ENCODE data around the gene BRSK1.

BRSK1 gene

DNA sequence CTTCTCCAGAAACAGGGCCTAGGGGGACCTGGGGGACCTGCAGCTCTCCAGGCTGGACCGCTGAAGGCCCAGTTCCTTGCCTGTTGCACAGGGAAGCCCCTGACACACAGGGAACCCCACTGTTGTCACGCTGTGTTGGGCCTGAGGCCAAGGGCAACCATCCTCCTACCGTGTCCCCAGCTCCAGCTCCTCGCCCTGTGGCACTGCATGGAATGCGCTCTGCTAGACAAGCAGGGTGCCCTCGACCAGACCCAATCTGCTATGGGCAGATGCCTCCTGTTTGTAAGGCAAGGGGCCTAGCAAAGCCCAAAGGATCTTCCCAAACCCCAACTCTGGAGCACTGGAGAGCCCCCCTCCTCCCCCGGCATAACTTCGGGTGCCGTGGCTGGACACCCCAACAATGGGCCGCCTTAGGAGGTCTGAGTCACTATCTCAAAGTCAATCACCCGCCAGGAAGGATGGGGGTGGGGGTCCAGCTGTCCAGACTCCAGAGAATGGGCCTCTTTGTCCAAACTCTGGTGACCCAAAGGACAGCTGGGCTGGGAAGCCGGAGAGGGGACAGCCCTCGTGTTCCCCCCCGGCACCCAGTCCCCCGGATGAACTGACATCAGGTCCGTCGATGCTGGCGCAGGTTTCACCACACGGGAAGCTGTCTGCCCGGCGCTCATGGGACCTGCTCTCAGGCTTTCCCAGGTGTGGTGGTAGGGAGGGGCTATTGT lies 3.7 kb downstream of the BRSK1 start:
- H3K4me3 ChIP-seq (ENCODE audit: low read depth, low read length) = no peak overlapping the region
- DNase-seq (ENCODE audit: low read depth) = no peak
- TF ChIP-seq, protein P1, sequence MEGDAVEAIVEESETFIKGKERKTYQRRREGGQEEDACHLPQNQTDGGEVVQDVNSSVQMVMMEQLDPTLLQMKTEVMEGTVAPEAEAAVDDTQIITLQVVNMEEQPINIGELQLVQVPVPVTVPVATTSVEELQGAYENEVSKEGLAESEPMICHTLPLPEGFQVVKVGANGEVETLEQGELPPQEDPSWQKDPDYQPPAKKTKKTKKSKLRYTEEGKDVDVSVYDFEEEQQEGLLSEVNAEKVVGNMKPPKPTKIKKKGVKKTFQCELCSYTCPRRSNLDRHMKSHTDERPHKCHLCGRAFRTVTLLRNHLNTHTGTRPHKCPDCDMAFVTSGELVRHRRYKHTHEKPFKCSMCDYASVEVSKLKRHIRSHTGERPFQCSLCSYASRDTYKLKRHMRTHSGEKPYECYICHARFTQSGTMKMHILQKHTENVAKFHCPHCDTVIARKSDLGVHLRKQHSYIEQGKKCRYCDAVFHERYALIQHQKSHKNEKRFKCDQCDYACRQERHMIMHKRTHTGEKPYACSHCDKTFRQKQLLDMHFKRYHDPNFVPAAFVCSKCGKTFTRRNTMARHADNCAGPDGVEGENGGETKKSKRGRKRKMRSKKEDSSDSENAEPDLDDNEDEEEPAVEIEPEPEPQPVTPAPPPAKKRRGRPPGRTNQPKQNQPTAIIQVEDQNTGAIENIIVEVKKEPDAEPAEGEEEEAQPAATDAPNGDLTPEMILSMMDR (IDR thresholded peaks at IDR 0.05; ENCODE audit: low read depth, low read length, missing control alignments) = no peak
- in situ Hi-C loops (cut with HindIII; ENCODE audit: low sequenced_read_pairs) = no loop called here

- in situ Hi-C loops (cut with HindIII; ENCODE audit: low sequenced_read_pairs) = no loop called here
- DNase-seq (ENCODE audit: low read depth) = no peak
These were observed 5.5 kb downstream of the BRSK1 start for GRCh38 chr19:55289117-55289796.

GRCh38 chr19:55297267-55297666 lies 13.5 kb downstream of the BRSK1 start:
- no peak for DNase-seq (ENCODE audit: low read depth)
- H3K4me3 ChIP-seq (ENCODE audit: low read depth, low read length) = no peak overlapping the region
- in situ Hi-C loops (cut with HindIII; ENCODE audit: low sequenced_read_pairs) = loop anchor here (5.0 kb wide), 1 partner anchor 125 kb away; no protein-coding TSS in a partner anchor
- TF ChIP-seq, protein P1 (IDR thresholded peaks at IDR 0.05; ENCODE audit: low read depth, low read length, missing control alignments) = no peak

More at GRCh38 chr19:55289117-55289796, 5.5 kb downstream of the BRSK1 start:
- TF ChIP-seq, protein P1 (IDR thresholded peaks at IDR 0.05; ENCODE audit: low read depth, low read length, missing control alignments) = no peak
- no peak overlapping the region for H3K4me3 ChIP-seq (ENCODE audit: low read depth, low read length)

DNA sequence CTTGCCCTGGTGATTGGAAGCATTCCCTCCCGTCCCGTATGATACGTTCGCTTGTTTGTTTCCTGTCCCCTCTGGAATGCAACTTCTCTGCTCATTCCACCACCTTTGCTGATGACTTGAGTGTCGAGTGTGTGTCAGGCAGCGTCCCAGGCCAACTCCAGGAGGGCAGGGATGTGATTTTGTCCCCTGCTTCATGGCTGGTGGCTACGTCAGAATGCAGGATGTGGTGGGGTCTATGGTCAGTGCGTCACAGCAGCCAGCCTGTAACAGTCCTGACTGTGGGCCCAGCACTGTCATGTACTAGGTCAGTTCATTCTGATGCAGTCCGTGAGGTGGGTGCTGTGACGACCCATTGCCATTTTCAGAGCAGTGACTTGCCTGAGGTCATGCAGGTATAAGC lies 16.2 kb downstream of the BRSK1 start:
- TF ChIP-seq, protein P1 (IDR thresholded peaks at IDR 0.05; ENCODE audit: low read depth, low read length, missing control alignments) = no peak
- H3K4me3 ChIP-seq (ENCODE audit: low read depth, low read length) = no peak overlapping the region
- no peak for DNase-seq (ENCODE audit: low read depth)
- in situ Hi-C loops (cut with HindIII; ENCODE audit: low sequenced_read_pairs) = loop anchor here (5.0 kb wide), 1 partner anchor 128 kb away; no protein-coding TSS in a partner anchor

DNA sequence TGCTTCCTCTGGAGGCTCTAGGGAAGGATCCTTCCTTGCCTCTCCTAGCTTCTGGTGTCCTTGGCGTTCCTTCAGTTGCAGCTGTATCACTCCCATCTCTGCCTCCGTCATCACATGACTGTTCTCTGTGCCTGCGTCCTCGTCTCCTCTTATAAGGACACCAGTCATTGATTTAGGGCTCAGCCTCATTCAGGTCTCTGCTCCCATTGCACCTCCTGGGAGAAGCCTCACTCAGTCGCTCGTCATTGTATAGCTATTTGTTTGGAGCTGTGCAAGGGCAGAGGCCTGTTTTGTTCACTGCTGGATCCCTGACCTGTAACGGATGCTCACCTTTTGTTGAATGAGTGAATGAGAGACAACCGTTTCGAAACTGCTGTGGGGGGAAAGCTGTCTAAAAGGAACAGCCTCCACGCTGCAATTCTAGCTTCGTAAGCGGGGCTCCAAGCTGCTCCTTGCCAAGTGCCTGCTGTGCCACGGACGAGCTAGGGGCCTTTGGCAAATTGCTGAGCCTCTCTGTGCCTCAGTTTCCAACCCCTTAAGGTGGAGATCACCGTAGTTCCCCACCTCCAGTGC lies 17.2 kb downstream of the BRSK1 start:
- in situ Hi-C loops (cut with HindIII; ENCODE audit: low sequenced_read_pairs) = no loop called here
- DNase-seq (ENCODE audit: low read depth) = no peak
- TF ChIP-seq, protein P1 (IDR thresholded peaks at IDR 0.05; ENCODE audit: low read depth, low read length, missing control alignments) = no peak
- no peak overlapping the region for H3K4me3 ChIP-seq (ENCODE audit: low read depth, low read length)

- DNase-seq (ENCODE audit: low read depth) = peak; percentile 38
- TF ChIP-seq, protein P1 (IDR thresholded peaks at IDR 0.05; ENCODE audit: low read depth, low read length, missing control alignments) = peak; percentile 87
- peak overlapping the region; percentile 34 for H3K4me3 ChIP-seq (ENCODE audit: low read depth, low read length)
- in situ Hi-C loops (cut with HindIII; ENCODE audit: low sequenced_read_pairs) = no loop called here
These were observed 17.9 kb downstream of the BRSK1 start for GRCh38 chr19:55301459-55302317.

Measured in astrocyte of the cerebellum (primary cell).